Central memory CD4-positive, alpha-beta T cell (primary cell): ENCODE data around the gene ACVR1.

ENCODE experiments used
- DNase-seq: peaks from one replicate; pipeline ENCODE4 v3.0.0; 2022

ACVR1 gene

GRCh38 chr2:157691695-157692094 is 184.4 kb downstream of the ACVR1 start:
- DNase-seq = no peak

GRCh38 chr2:157691131-157691530 is 185.0 kb downstream of the ACVR1 start:
- no peak for DNase-seq
